Mesenteric fat pad (tissue), 1 donor: ENCODE results near the gene IRF1. TPM values are rescaled to one million over a fixed set of nuclear protein-coding genes. Genes with fewer than 3 reads are reported as not detected.

Experiments used
- DNase-seq: peaks from one replicate; pipeline ENCODE4 v3.0.0-alpha.2; 2020; ENCODE audit warnings: low spot score
- total RNA-seq: library from RNA; stranded (reverse); fragmentation: NEBNext Ultra II Directional; extraction: Animal tissue kit (Norgen Biotek cat#: 25700); gene quantifications from one replicate; pipeline ENCODE4 v1.2.1, GENCODE V29; 2021
- donor health status: DM: yes; HTN: yes; CAD: no.

The IRF1 gene
- total RNA-seq, 1 donor from 2014 or later, result 61.1 TPM

GRCh38 chr5:132475987-132476875 is 14.3 kb downstream of the IRF1 start:
- peak; percentile 59 for DNase-seq

- DNase-seq, result peak; percentile 81
Measured at GRCh38 chr5:132475497-132475882, 15.1 kb downstream of the IRF1 start.

GRCh38 chr5:132474881-132475496 is 15.6 kb downstream of the IRF1 start:
- peak; percentile 75 for DNase-seq

- DNase-seq, result peak; percentile 37
Measured at GRCh38 chr5:132474131-132474723, 16.3 kb downstream of the IRF1 start.

GRCh38 chr5:132473668-132474067 is 16.9 kb downstream of the IRF1 start:
- DNase-seq, result peak; percentile 62

- peak; percentile 45 for DNase-seq
Measured at GRCh38 chr5:132473019-132473531, 17.5 kb downstream of the IRF1 start.

- peak; percentile 22 for DNase-seq
Measured at GRCh38 chr5:132472431-132472830, 18.1 kb downstream of the IRF1 start.

GRCh38 chr5:132471944-132472343 is 18.6 kb downstream of the IRF1 start:
- peak; percentile 43 for DNase-seq

GRCh38 chr5:132471151-132471907 is 19.2 kb downstream of the IRF1 start:
- DNase-seq, result peak; percentile 6

- peak; percentile 26 for DNase-seq
Measured at GRCh38 chr5:132470596-132470995, 20.0 kb downstream of the IRF1 start.

- peak; percentile 43 for DNase-seq
Measured at GRCh38 chr5:132470010-132470392, 20.6 kb downstream of the IRF1 start.

GRCh38 chr5:132469380-132470009 is 21.1 kb downstream of the IRF1 start:
- DNase-seq, result peak; percentile 5

GRCh38 chr5:132468656-132469379 is 21.8 kb downstream of the IRF1 start:
- DNase-seq, result peak; percentile 59

GRCh38 chr5:132467287-132467984 is 23.1 kb downstream of the IRF1 start:
- DNase-seq, result peak; percentile 49

GRCh38 chr5:132466433-132467286 is 23.9 kb downstream of the IRF1 start:
- DNase-seq, result peak; percentile 89

GRCh38 chr5:132465059-132465707 is 25.4 kb downstream of the IRF1 start:
- DNase-seq, result peak; percentile 59

- DNase-seq, result peak; percentile 81
Measured at GRCh38 chr5:132464156-132464939, 26.2 kb downstream of the IRF1 start.
